ENCODE measurements around the gene PCDHB5.

DNA sequence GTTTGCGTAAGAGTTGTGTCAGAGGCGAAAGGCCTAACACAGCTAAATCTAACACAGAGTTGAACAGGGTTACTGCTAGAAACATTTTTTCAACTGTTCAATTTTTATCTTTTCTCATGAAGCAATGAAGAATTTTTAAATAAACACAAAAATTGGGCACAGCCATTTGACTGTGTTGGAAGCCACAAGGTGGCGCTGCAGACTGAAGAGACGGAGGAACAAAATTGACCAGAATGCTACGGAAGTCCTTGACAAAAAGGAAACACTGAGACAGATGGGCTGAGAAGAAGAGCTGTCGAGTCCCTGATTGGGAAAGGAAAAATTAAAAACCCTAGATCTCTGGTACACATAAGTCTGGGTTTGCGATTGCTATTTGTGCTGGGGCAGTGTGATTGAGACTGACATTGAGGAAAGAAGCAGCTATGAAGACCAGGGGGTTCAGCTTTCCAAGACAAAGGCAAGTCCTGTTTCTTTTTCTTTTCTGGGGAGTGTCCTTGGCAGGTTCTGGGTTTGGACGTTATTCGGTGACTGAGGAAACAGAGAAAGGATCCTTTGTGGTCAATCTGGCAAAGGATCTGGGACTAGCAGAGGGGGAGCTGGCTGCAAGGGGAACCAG lies 52.0 kb downstream of the PCDHB5 start, which contains the start of gene PCDHB9:
- TF ChIP-seq, protein P1, sequence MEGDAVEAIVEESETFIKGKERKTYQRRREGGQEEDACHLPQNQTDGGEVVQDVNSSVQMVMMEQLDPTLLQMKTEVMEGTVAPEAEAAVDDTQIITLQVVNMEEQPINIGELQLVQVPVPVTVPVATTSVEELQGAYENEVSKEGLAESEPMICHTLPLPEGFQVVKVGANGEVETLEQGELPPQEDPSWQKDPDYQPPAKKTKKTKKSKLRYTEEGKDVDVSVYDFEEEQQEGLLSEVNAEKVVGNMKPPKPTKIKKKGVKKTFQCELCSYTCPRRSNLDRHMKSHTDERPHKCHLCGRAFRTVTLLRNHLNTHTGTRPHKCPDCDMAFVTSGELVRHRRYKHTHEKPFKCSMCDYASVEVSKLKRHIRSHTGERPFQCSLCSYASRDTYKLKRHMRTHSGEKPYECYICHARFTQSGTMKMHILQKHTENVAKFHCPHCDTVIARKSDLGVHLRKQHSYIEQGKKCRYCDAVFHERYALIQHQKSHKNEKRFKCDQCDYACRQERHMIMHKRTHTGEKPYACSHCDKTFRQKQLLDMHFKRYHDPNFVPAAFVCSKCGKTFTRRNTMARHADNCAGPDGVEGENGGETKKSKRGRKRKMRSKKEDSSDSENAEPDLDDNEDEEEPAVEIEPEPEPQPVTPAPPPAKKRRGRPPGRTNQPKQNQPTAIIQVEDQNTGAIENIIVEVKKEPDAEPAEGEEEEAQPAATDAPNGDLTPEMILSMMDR (IDR thresholded peaks at IDR 0.05) = peak; percentile 71
- TF ChIP-seq EZH2phosphoT487 (IDR thresholded peaks at IDR 0.05; ENCODE audit: borderline replicate concordance, low read depth) = no peak
- TF ChIP-seq EP300 (IDR thresholded peaks at IDR 0.05; ENCODE audit: borderline replicate concordance in 1 of 2, low read depth in 1 of 2, low read length in 1 of 2) = no peak
- TF ChIP-seq RCOR1 (IDR thresholded peaks at IDR 0.05; ENCODE audit: low read length) = no peak

Measured in SK-N-SH (cell line).